ENCODE data around the gene ELF4.
A peak's percentile ranks its signal among the peaks of the same experiment; 100 is the strongest.

Gene ELF4

DNA sequence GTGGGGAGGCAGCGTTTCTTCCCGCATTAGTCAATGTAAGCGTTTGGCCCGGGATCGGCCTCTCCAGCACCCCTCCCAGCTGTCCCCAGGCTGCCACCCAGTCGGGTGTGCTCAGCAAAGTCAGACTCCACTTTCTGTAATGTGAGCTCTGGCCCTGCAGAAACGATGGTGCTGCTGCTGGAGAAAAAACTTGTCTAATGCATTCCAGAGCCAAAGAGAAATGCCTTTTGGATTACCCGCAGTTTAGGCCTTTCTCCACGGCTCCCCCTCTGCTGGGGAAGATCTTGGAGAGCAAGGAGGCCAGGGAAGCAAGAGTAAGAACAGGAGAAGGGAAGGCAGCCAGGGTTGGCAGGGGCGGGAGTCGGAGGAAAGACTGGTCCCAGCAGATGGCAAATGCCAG, 55.2 kb downstream of the ELF4 start:
- no peak overlapping the region for H3K9ac ChIP-seq (ENCODE audit: low read depth, low read length)
- H3K4me1 ChIP-seq (ENCODE audit: insufficient read depth, low read length): peaks cover 15% of the 10 kb centered on the region; the same call in 1 of the 2 replicates
- H3K9me3 ChIP-seq (ENCODE audit: control insufficient read depth, insufficient read depth, low read length): no peaks in the 10 kb centered on the region
- H3K36me3 ChIP-seq (ENCODE audit: insufficient read depth, low read length): no peaks in the 10 kb centered on the region; the same call in 1 of the 2 replicates

DNA sequence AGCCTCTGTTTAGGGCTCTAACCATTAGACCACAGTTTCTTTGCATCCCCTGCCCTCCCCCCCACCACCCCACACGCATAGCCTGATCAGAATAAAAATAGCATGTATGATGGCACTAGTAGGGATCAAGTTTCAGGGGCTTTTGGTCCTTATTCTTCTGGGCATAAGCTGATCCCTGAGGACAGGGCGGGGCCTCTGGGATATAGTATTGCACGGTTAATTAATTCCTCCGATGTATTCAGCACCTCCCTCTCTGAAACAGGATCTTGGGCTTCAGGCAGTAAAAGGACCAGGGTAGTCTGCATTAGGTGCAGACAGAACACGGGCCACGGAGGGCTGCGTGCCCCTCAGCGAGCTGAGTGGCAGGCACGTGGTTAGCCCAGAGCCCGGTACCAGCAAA, 57.1 kb downstream of the ELF4 start:
- peaks cover 15% of the 10 kb centered on the region; the same call in 1 of the 2 replicates for H3K4me1 ChIP-seq (ENCODE audit: insufficient read depth, low read length)
- H3K9me3 ChIP-seq (ENCODE audit: control insufficient read depth, insufficient read depth, low read length): no peaks in the 10 kb centered on the region; the same call in 1 of the 2 replicates
- H3K9ac ChIP-seq (ENCODE audit: low read depth, low read length): no peak overlapping the region
- H3K36me3 ChIP-seq (ENCODE audit: insufficient read depth, low read length): no peaks in the 10 kb centered on the region; the same call in 1 of the 2 replicates

- Histone ChIP-seq H3K9me3 (ENCODE audit: control insufficient read depth, insufficient read depth, low read length) (no peaks in the 10 kb centered on the region; the same call in 1 of the 2 replicates), H3K4me1 (ENCODE audit: insufficient read depth, low read length) (peaks cover 21% of the 10 kb centered on the region), H3K36me3 (ENCODE audit: insufficient read depth, low read length) (no peaks in the 10 kb centered on the region; the same call in 1 of the 2 replicates), H3K9ac (ENCODE audit: low read depth, low read length) (no peak overlapping the region)
Observed at GRCh38 chrX:130051176-130051845, 59.0 kb downstream of the ELF4 start.

DNA sequence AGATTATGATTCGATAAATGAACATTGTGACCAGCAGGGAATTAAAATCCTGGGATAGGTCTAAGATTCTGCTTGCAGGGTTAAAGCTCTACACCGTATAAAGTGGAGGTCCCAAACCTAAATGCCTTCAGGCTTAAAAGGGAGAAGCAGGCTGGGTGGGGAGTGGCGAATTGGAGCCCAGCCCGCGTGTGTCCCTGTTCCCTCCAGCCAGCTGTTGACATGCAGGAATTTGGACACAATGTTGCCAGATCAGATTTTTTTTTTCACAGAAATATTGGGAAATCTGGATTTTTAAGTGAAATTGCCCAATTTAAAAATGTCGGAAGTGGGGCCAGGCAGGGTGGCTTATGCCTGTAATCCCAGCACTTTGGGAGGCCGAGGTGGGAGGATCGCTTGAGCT, 60.5 kb downstream of the ELF4 start:
- Histone ChIP-seq H3K9me3 (ENCODE audit: control insufficient read depth, insufficient read depth, low read length) (no peaks in the 10 kb centered on the region; the same call in 1 of the 2 replicates), H3K4me1 (ENCODE audit: insufficient read depth, low read length) (peaks cover 13% of the 10 kb centered on the region), H3K9ac (ENCODE audit: low read depth, low read length) (no peak overlapping the region), H3K36me3 (ENCODE audit: insufficient read depth, low read length) (no peaks in the 10 kb centered on the region; the same call in 1 of the 2 replicates)

GRCh38 chrX:130048686-130049222, 61.5 kb downstream of the ELF4 start:
- Histone ChIP-seq H3K9me3 (ENCODE audit: control insufficient read depth, insufficient read depth, low read length) (no peaks in the 10 kb centered on the region; the same call in 1 of the 2 replicates), H3K4me1 (ENCODE audit: insufficient read depth, low read length) (peaks cover 13% of the 10 kb centered on the region), H3K36me3 (ENCODE audit: insufficient read depth, low read length) (no peaks in the 10 kb centered on the region; the same call in 1 of the 2 replicates), H3K9ac (ENCODE audit: low read depth, low read length) (no peak overlapping the region)

GRCh38 chrX:130047416-130047815, 62.9 kb downstream of the ELF4 start:
- Histone ChIP-seq H3K9ac (ENCODE audit: low read depth, low read length) (no peak overlapping the region), H3K4me1 (ENCODE audit: insufficient read depth, low read length) (peaks cover 13% of the 10 kb centered on the region), H3K9me3 (ENCODE audit: control insufficient read depth, insufficient read depth, low read length) (no peaks in the 10 kb centered on the region; the same call in 1 of the 2 replicates), H3K36me3 (ENCODE audit: insufficient read depth, low read length) (no peaks in the 10 kb centered on the region; the same call in 1 of the 2 replicates)

- Histone ChIP-seq H3K36me3 (ENCODE audit: insufficient read depth, low read length) (no peaks in the 10 kb centered on the region; the same call in 1 of the 2 replicates), H3K9me3 (ENCODE audit: control insufficient read depth, insufficient read depth, low read length) (no peaks in the 10 kb centered on the region), H3K9ac (ENCODE audit: low read depth, low read length) (no peak overlapping the region), H3K4me1 (ENCODE audit: insufficient read depth, low read length) (no peaks in the 10 kb centered on the region)
Observed at GRCh38 chrX:130039847-130040246, 70.5 kb downstream of the ELF4 start.

DNA sequence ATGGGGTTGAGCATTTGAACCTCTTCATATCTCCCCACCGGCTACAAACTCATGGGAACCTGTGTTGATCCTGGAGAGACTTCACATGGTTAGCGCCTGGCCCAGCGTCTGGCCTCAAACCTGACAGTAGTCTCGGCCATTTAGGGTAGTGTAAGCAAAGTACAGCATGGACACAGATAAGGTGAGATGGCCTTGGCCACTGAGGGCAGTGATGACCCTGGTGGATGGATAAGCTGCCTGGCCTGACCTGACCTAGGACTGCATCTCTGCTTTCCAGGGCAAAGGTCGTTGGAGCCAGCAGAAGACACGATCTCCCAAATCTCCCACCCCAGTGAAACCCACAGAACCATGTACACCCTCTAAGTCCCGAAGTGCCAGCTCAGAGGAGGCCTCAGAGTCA, 76.1 kb downstream of the ELF4 start:
- H3K4me1 ChIP-seq (ENCODE audit: insufficient read depth, low read length): peaks cover 2% of the 10 kb centered on the region; the same call in 1 of the 2 replicates
- H3K36me3 ChIP-seq (ENCODE audit: insufficient read depth, low read length): no peaks in the 10 kb centered on the region; the same call in 1 of the 2 replicates
- no peak overlapping the region for H3K9ac ChIP-seq (ENCODE audit: low read depth, low read length)
- no peaks in the 10 kb centered on the region for H3K9me3 ChIP-seq (ENCODE audit: control insufficient read depth, insufficient read depth, low read length)

DNA sequence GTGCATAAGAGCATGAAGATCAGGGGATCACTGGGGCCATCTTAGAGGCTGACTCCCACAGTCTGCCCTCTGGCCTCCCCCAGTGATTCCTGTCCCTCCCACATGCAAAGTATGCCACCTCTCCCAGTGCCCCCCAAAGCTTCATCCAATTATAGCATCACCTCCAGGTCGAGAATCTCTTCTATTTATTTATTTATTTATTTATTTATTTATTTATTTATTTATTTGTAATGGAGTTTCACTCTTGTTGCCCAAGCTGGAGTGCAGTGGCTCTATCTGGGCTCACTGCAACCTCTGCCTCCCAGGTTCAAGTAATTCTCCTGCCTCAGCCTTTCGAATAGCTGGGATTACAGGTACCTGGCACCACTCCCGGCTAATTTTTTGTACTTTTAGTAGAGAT, 77.7 kb downstream of the ELF4 start:
- Histone ChIP-seq H3K9me3 (ENCODE audit: control insufficient read depth, insufficient read depth, low read length) (no peaks in the 10 kb centered on the region), H3K36me3 (ENCODE audit: insufficient read depth, low read length) (no peaks in the 10 kb centered on the region; the same call in 1 of the 2 replicates), H3K9ac (ENCODE audit: low read depth, low read length) (no peak overlapping the region), H3K4me1 (ENCODE audit: insufficient read depth, low read length) (peaks cover 6% of the 10 kb centered on the region)

DNA sequence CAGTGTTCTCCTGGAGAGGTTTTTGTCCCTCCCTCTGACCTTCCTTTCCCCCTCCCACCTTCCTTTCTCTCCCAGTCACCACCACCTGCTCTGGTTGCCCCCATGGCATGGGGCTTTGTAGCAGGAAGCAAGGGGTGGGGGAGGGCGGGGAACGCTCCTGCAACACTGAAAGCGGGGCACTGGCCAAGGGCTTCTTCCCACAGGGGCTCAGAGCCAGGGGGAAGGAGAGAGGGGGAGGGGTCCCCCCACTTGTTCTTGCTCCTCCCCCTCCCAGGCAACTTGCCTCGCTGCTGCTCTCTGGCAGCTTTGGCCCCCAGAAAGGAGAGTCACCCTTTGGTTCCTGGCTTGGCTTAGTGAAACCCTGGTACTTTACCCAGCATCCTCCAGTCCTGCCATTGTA, 79.5 kb downstream of the ELF4 start:
- no peaks in the 10 kb centered on the region; the same call in 1 of the 2 replicates for H3K36me3 ChIP-seq (ENCODE audit: insufficient read depth, low read length)
- H3K4me1 ChIP-seq (ENCODE audit: insufficient read depth, low read length): peaks cover 6% of the 10 kb centered on the region
- H3K9me3 ChIP-seq (ENCODE audit: control insufficient read depth, insufficient read depth, low read length): no peaks in the 10 kb centered on the region
- H3K9ac ChIP-seq (ENCODE audit: low read depth, low read length): no peak overlapping the region

DNA sequence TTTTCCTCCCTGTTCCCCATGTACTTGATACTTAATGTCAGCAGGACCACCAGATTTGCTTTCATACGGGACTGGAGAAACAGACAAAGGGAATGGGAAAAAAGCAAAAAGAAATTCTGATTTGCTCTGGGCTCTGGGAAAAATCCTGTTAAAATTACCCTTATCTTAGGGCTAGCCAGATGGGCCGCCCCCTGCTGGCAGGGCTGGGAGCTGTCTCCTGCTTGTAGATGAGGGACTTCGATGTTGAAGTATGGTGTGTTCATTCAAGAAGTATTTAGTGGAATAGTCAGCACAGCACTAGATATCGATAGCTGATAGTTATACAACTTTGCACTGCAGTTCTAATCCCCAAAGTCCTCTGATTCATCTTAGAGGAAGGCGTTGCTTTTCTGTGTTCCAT, 82.1 kb downstream of the ELF4 start:
- H3K4me1 ChIP-seq (ENCODE audit: insufficient read depth, low read length): peaks cover 12% of the 10 kb centered on the region
- no peak overlapping the region for H3K9ac ChIP-seq (ENCODE audit: low read depth, low read length)
- H3K9me3 ChIP-seq (ENCODE audit: control insufficient read depth, insufficient read depth, low read length): no peaks in the 10 kb centered on the region
- peaks cover 2% of the 10 kb centered on the region; the same call in 1 of the 2 replicates for H3K36me3 ChIP-seq (ENCODE audit: insufficient read depth, low read length)

GRCh38 chrX:130027569-130027968, 82.7 kb downstream of the ELF4 start:
- H3K9me3 ChIP-seq (ENCODE audit: control insufficient read depth, insufficient read depth, low read length): no peaks in the 10 kb centered on the region
- H3K4me1 ChIP-seq (ENCODE audit: insufficient read depth, low read length): peaks cover 12% of the 10 kb centered on the region
- H3K36me3 ChIP-seq (ENCODE audit: insufficient read depth, low read length): peaks cover 2% of the 10 kb centered on the region; the same call in 1 of the 2 replicates
- H3K9ac ChIP-seq (ENCODE audit: low read depth, low read length): no peak overlapping the region

DNA sequence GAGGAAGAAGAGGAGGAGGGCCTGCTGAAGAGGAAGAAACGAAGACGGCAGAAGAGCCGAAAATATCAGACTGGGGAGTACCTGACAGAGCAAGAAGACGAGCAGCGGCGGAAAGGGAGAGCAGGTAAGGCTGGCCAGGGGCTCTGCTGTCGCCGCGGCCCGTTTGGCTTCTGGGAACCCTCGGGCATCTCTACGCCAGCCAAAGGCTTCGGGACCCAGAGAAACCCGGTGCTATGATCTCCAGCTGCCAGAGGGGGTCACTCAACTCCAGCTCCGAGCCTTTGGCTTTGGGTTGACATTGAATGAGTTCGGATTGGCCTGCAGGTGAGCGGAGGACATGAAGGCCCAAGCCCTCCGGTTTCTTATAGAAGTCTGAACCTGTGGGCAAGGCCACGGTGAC, 85.0 kb downstream of the ELF4 start:
- H3K9me3 ChIP-seq (ENCODE audit: control insufficient read depth, insufficient read depth, low read length): no peaks in the 10 kb centered on the region
- no peak overlapping the region for H3K9ac ChIP-seq (ENCODE audit: low read depth, low read length)
- H3K4me1 ChIP-seq (ENCODE audit: insufficient read depth, low read length): peaks cover 12% of the 10 kb centered on the region
- peaks cover 2% of the 10 kb centered on the region for H3K36me3 ChIP-seq (ENCODE audit: insufficient read depth, low read length)

- H3K9me3 ChIP-seq (ENCODE audit: control insufficient read depth, insufficient read depth, low read length): no peaks in the 10 kb centered on the region
- H3K9ac ChIP-seq (ENCODE audit: low read depth, low read length): peak overlapping the region; percentile 34; the same call in 1 of the 2 replicates
- peaks cover 2% of the 10 kb centered on the region for H3K36me3 ChIP-seq (ENCODE audit: insufficient read depth, low read length)
- H3K4me1 ChIP-seq (ENCODE audit: insufficient read depth, low read length): peaks cover 16% of the 10 kb centered on the region
Observed at GRCh38 chrX:130024127-130024526, 86.2 kb downstream of the ELF4 start.
